ENCODE data around the gene VPS13C. TPM values are rescaled to one million over a fixed set of nuclear protein-coding genes. Genes with fewer than 3 reads are reported as not detected.

Gene VPS13C
- total RNA-seq, 1 experiment from 2014 or later, result 18.6 TPM

DNA sequence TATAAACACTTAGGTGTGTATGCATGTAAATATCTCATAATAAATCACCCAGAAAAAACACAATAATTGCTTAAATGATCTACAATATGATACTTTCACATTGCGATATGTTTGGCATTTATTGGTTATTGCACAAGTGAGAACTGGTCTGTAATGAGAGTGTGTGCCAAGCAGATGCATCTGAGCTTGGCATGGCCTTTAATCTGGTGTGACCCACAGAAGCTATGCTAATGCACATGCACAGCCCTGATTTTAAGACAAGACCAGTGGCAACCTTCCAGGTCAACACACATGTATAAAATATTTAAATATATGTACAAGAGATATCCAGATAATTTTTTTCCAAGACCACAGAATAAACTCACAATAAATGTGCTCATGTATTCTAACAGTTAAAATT is 49.2 kb upstream of the VPS13C start (continued):
- TF ChIP-seq, protein P1, sequence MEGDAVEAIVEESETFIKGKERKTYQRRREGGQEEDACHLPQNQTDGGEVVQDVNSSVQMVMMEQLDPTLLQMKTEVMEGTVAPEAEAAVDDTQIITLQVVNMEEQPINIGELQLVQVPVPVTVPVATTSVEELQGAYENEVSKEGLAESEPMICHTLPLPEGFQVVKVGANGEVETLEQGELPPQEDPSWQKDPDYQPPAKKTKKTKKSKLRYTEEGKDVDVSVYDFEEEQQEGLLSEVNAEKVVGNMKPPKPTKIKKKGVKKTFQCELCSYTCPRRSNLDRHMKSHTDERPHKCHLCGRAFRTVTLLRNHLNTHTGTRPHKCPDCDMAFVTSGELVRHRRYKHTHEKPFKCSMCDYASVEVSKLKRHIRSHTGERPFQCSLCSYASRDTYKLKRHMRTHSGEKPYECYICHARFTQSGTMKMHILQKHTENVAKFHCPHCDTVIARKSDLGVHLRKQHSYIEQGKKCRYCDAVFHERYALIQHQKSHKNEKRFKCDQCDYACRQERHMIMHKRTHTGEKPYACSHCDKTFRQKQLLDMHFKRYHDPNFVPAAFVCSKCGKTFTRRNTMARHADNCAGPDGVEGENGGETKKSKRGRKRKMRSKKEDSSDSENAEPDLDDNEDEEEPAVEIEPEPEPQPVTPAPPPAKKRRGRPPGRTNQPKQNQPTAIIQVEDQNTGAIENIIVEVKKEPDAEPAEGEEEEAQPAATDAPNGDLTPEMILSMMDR (IDR thresholded peaks at IDR 0.05 in 2 of 3, conservative IDR thresholded peaks at IDR 0.05 in 1 of 3; ENCODE audit: borderline replicate concordance in 1 of 3, insufficient read depth in 1 of 3, low read depth in 2 of 3, low read length in 2 of 3), result no peak

DNA sequence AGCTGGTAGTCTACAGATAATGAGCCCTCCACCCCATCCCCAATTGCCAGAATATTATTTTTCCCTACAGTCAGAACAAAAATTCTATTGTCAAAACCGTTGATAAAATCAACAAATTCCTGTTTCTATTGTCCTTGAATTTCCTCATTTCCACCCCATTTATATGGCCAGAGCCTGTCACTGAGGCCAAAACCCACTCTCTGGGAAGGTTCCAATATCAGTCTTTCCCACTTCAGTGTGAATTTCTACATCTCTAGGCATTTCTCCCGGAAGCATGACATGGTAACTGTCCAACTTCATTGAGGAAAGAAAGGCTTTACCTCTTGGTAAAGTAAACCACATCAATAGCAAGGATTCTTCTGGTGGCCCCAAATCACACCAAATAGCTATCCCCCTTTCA is 48.2 kb upstream of the VPS13C start:
- Histone ChIP-seq H4K20me1 (ENCODE audit: insufficient read depth) (no peaks in the 10 kb centered on the region), H3K4me2 (ENCODE audit: low read length) (no peak overlapping the region), H3K27me3 (ENCODE audit: insufficient read depth, low read length) (no peaks in the 10 kb centered on the region), H3K9me3 (ENCODE audit: control insufficient read depth in 1 of 2, insufficient read depth in 1 of 2, low read depth in 1 of 2, low read length in 2 of 2) (no peaks in the 10 kb centered on the region), H3K4me3 (replicated peaks in 1 of 2; ENCODE audit: low read depth in 1 of 2, low read length in 2 of 2) (no peak overlapping the region), H3K36me3 (ENCODE audit: control insufficient read depth in 1 of 2, insufficient read depth in 2 of 2, low read length in 2 of 2) (no peaks in the 10 kb centered on the region), H3K27ac (ENCODE audit: low read depth, low read length) (no peak overlapping the region), H3K9me2 (ENCODE audit: insufficient read depth) (no peaks in the 10 kb centered on the region), H3K79me2 (ENCODE audit: insufficient read depth, low read length) (no peaks in the 10 kb centered on the region), H3K4me1 (ENCODE audit: control insufficient read depth in 1 of 2, insufficient read depth in 2 of 2, low read length in 2 of 2) (peaks cover 0 to 13% of the 10 kb centered on the region in 2 experiments; a peak in 3 of 4 replicates), H2AFZ (ENCODE audit: low read depth, low read length, poor library complexity, severe bottlenecking) (no peak overlapping the region), H3K9ac (ENCODE audit: low read length) (no peak overlapping the region)
- POLR2A ChIA-PET, result no interaction called here
- CTCF ChIA-PET, result interaction anchor here (0.9 kb wide), 1 partner anchor 18 kb away, joined by 5 read pairs; no protein-coding TSS in a partner anchor
- intact Hi-C loops (cut with micrococcal nuclease), result no loop called here
- TF ChIP-seq SRF (IDR thresholded peaks at IDR 0.05; ENCODE audit: low read depth), result no peak
- no peak for TF ChIP-seq FOSL1 (IDR thresholded peaks at IDR 0.05; ENCODE audit: low read depth)
- TF ChIP-seq JUND (IDR thresholded peaks at IDR 0.05), result no peak
- TF ChIP-seq TCF7L2 (IDR thresholded peaks at IDR 0.05; ENCODE audit: borderline replicate concordance, extremely low read depth, insufficient read depth, insufficient read length), result no peak
- TF ChIP-seq RAD21 (IDR thresholded peaks at IDR 0.05; ENCODE audit: low read depth), result no peak
- TF ChIP-seq, protein P2, sequence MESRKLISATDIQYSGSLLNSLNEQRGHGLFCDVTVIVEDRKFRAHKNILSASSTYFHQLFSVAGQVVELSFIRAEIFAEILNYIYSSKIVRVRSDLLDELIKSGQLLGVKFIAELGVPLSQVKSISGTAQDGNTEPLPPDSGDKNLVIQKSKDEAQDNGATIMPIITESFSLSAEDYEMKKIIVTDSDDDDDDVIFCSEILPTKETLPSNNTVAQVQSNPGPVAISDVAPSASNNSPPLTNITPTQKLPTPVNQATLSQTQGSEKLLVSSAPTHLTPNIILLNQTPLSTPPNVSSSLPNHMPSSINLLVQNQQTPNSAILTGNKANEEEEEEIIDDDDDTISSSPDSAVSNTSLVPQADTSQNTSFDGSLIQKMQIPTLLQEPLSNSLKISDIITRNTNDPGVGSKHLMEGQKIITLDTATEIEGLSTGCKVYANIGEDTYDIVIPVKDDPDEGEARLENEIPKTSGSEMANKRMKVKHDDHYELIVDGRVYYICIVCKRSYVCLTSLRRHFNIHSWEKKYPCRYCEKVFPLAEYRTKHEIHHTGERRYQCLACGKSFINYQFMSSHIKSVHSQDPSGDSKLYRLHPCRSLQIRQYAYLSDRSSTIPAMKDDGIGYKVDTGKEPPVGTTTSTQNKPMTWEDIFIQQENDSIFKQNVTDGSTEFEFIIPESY (IDR thresholded peaks at IDR 0.05; ENCODE audit: extremely low read depth, insufficient replicate concordance, low read length), result no peak
- TF ChIP-seq, protein P1 (IDR thresholded peaks at IDR 0.05 in 2 of 3, conservative IDR thresholded peaks at IDR 0.05 in 1 of 3; ENCODE audit: borderline replicate concordance in 1 of 3, insufficient read depth in 1 of 3, low read depth in 2 of 3, low read length in 2 of 3), result no peak
- TF ChIP-seq, protein P3, sequence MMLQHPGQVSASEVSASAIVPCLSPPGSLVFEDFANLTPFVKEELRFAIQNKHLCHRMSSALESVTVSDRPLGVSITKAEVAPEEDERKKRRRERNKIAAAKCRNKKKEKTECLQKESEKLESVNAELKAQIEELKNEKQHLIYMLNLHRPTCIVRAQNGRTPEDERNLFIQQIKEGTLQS (IDR thresholded peaks at IDR 0.05), result no peak
- TF ChIP-seq EZH2phosphoT487 (IDR thresholded peaks at IDR 0.05; ENCODE audit: borderline replicate concordance), result no peak
- no TSS peak for BruUV-seq (replicated peaks)
- RAD21 ChIA-PET (ENCODE audit: low non-redundant PET in 1 of 2, low total read pairs in 2 of 2, uncharacterized antibody in 2 of 2, unreplicated experiment in 2 of 2), result no interaction called here
- DNase-seq (ENCODE audit: low read depth, low spot score) (no peak), ATAC-seq (no peak)
